ENCODE measurements around the gene TET2. TPM values are rescaled to one million over a fixed set of nuclear protein-coding genes. Genes with fewer than 3 reads are reported as not detected.

TET2 gene
- total RNA-seq, 1 experiment from 2014 or later: 4.3 TPM

GRCh38 chr4:105306820-105307219 is 160.1 kb downstream of the TET2 start:
- DNase-seq (ENCODE audit: low read depth): no peak
- in situ Hi-C loops (cut with HindIII; ENCODE audit: low pct_unique_long_range_greater_than_20kb, low sequenced_read_pairs): no loop called here

- in situ Hi-C loops (cut with HindIII; ENCODE audit: low pct_unique_long_range_greater_than_20kb, low sequenced_read_pairs): no loop called here
Measured at GRCh38 chr4:105318486-105318885, 171.8 kb downstream of the TET2 start.

GRCh38 chr4:105327222-105327621 is 180.5 kb downstream of the TET2 start:
- no peak for DNase-seq (ENCODE audit: low read depth)
- in situ Hi-C loops (cut with HindIII; ENCODE audit: low pct_unique_long_range_greater_than_20kb, low sequenced_read_pairs): no loop called here

More at GRCh38 chr4:105318486-105318885, 171.8 kb downstream of the TET2 start:
- DNase-seq (ENCODE audit: low read depth): no peak

- DNase-seq (ENCODE audit: low read depth): no peak
- in situ Hi-C loops (cut with HindIII; ENCODE audit: low pct_unique_long_range_greater_than_20kb, low sequenced_read_pairs): no loop called here
Measured at GRCh38 chr4:105327956-105328355, 181.3 kb downstream of the TET2 start.

- in situ Hi-C loops (cut with HindIII; ENCODE audit: low pct_unique_long_range_greater_than_20kb, low sequenced_read_pairs): no loop called here
- no peak for DNase-seq (ENCODE audit: low read depth)
Measured at GRCh38 chr4:105329081-105329480, 182.4 kb downstream of the TET2 start.

Data from Caki2 (cell line).